HG03135 (cell line): ENCODE measurements around the gene TJP1.
"Not testable (repeated sequence)": the region's sequence is repeated elsewhere in the genome, so short reads cannot be mapped to it uniquely, and the experiment has no call there.

Experiments used
- ATAC-seq: cut with Tn5 transposase; IDR thresholded peaks from one replicate; pipeline ENCODE4 v1.9.1; 2021; ENCODE audit warnings: mild to moderate bottlenecking, moderate library complexity; ENCODE audit not compliant: unreplicated experiment

Gene TJP1

GRCh38 chr15:29685156-29686078 is 136.9 kb downstream of the TJP1 start:
- no peak for ATAC-seq

- no peak for ATAC-seq
These were observed 139.5 kb downstream of the TJP1 start for GRCh38 chr15:29682781-29683180.

GRCh38 chr15:29682361-29682760 is 139.9 kb downstream of the TJP1 start:
- ATAC-seq = no peak

- no peak for ATAC-seq
These were observed 140.3 kb downstream of the TJP1 start for GRCh38 chr15:29681946-29682345.

- no peak for ATAC-seq
These were observed 141.0 kb downstream of the TJP1 start for GRCh38 chr15:29681166-29681845.

DNA sequence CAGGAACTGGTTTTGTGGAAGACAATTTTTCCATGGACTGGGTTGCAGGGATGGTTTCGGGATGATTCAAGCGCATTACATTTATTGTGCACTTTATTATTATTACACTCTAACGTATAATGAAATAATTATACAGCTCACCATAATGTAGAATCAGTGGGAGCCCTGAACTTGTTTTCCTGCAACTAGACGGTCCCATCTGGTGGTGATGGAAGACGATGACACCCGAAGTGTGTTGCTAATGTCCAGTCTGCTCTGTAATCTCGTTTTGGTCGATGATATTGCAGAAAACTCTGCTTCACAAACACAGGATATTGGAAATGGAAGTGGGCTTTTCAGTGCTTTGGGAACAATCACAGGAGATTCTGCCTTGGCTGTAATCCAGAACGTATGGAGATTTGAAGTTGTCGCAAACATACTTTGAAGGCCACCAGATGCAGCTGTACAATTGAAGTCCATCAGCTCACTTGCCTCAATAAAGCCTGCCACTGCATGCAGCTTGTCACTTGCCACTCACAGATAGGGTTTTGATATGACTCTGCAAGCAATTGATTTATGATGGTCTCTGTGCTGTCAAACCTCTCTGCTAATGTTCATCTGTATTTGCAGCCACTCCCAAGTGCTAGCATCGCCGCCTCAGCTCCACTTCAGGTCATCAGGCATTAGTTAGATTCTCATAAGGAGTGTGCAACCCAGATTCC is 141.7 kb downstream of the TJP1 start:
- ATAC-seq = no peak

- no peak for ATAC-seq
These were observed 143.7 kb downstream of the TJP1 start for GRCh38 chr15:29678504-29679034.

GRCh38 chr15:29677871-29678461 is 144.3 kb downstream of the TJP1 start:
- no peak for ATAC-seq

DNA sequence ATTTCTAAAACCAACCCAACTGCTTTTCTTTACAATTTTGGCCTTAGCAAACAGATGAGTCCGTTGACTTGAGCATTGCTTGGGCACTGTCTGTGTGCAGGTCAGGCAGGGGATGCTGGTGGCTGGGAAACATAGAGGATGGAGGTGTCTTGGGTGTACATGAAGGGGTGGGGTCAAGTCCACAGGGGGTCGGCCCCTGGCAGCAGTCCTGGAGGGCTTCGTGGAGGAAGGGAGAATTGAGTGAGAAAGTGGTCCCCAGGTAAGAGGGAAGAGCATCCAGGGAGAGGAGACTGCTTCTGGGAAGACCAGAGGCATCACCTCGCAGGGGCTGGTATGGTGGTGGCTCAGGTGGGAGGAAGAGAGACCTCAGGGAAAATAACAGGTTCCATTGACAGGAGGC is 144.8 kb downstream of the TJP1 start:
- ATAC-seq = no peak

DNA sequence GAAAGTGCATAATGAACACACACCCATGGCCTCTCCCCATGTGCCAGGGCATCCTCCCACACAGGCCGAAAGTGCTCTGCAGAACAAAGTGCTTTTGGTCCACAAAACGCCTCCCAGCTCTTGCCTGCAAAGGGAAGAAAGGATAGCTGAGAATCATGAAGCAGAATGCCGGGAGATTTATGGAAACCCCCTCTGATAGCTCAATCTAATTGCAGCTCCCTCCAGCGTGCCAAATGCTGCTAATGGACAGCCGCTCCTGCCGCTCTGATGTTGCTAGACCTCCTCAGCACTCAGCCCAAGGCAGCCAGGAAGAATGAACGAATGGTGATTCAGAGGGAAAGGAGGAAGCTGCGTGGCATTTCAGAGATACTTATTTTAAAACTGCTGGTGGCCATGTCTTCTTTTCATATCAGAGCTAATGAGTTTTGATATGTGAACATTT is 145.3 kb downstream of the TJP1 start:
- ATAC-seq = no peak

- not testable (repeated sequence) for ATAC-seq
These were observed 145.8 kb downstream of the TJP1 start for GRCh38 chr15:29676374-29676960.

DNA sequence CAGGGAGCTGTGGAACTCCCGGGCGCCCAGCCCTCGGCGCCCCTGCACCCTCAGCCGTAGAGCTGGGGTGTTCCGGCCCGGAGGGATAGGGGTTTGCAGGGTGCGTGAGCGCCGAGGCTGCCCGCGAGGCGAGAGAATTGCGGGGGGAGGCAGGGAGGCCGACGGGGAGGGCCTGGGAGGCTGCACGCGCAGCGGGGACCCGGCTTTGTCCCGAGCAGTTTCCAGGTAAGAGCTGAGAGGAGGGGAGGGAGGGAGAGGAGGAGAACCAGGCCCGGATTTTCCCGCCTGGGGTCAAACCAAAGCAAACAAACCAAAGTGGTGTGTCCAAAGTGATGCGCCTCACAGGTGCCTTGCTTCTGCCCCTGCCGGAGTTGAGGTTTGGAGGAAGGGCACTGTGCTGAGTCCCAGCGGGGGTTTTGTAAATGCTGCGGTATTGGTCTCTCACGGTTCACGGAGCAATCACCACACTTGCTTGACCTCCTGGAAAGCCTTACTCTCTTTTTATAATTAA is 146.4 kb downstream of the TJP1 start:
- no peak for ATAC-seq

DNA sequence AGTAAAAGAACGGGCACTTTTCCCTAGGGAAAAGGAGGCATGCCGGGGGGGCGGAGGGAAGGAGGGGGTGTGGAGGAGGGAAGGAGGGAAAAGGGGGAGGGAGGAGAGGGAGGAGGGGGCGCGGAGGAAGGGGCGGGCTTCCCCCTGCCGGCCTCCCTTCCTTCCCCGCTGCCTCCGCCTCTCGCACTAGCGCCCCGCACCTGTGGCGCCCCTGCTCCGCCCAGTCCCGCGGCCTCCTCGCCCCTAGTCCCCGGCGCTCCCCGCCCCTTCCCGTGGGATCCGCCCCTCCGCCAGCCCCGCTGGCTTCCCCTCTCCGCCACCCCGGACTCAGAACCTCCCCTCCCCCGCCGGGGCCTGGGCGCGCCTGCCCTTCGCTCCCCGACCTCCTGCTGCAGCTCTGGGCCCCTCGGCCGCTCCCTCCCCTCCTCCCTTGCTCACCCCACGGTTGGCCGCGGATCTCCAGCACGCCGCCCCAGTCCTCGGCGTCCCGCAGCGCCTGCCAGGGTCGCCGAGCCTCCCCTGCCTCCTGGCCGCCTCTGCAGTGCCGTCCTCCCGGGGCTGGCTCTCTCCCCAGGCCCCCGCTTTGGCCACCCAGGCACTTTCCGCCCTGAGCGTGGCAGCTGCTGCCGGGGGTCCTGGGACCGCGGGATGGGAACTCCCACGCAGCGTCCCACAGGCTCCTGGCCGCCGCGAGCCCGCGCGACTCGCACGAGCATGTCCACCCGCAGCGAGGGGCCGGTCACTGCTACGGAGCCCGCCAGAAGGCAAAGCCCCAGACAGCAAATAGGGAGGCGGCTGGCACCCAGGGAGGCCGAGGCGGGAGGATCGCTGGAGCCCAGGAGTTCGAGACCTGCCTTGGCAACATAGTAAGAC is 147.4 kb downstream of the TJP1 start:
- ATAC-seq = no peak

- no peak for ATAC-seq
These were observed 149.1 kb downstream of the TJP1 start for GRCh38 chr15:29672923-29673809.

- ATAC-seq = no peak
These were observed 149.8 kb downstream of the TJP1 start for GRCh38 chr15:29672446-29672845.

GRCh38 chr15:29672046-29672445 is 150.2 kb downstream of the TJP1 start:
- ATAC-seq = not testable (repeated sequence)

DNA sequence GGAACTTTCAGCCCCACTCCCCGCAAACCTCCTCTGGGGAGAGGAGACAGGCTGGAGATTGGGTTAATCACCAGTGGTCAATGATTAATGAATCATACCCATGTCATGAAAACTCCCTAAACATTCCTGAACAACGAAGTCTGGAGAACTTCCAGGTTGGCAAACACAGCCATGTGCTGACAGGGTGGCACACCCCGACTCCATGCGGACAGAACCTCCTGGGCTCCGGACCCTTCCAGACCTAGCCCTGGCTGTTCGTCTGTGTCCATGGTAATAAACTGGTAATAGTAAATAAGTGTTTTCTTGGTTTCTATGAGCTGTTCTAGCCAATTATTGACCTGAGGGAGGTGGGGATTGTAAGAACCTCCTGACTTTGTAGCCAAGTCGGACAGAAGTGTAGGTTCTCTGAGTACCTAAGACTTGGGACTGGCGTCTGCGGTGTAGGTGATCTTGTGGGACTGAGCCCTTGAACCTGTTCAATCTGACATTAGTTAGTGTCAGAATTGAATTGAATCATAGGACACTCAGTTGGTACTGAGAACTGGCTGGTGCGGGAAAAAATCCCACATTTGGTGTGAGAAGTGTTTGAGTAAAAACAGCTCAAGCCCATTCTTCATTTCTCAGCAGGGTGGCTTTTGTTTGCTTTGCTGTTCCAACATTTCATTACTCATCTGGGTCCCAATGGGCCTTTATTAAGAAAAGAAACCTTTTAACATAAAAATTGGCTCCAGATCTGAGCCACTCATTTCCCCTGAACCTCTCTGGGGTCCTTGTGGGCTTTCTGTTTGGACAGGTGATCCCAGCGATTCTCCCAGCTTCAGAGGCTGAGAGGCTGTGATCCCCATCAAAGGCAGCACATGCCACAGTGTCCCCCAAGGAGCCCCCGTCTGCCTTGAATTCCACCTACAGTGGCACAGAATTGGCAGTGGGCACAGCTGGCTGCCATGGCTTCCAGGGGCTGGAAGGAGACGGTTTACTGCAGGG is 151.0 kb downstream of the TJP1 start:
- ATAC-seq = no peak
